SK-N-SH treated with all-trans-retinoic acid at 6 μM for 48 hours (cell line): Measurements from ENCODE around the gene PCDHB13.

ENCODE experiments used
- ATAC-seq: fragments of 200-7000 bp; cut with Tn5 transposase; 3 replicates; pipeline ENCODE4 v1.9.1; 2020; ENCODE audit warnings: mild to moderate bottlenecking, moderate library complexity
- ARNTL ChIP-seq: fragments of 450-650 bp; formaldehyde crosslinking; IDR thresholded peaks from 2 replicates; pipeline ENCODE4 v1.5.0; 2020; ENCODE audit warnings: low read depth, mild to moderate bottlenecking, moderate library complexity, borderline replicate concordance
- CREB5 ChIP-seq: fragments of 250-450 bp; sonication (Bioruptor Pico); IDR thresholded peaks from 2 replicates; pipeline ENCODE4 v1.5.1; 2020; ENCODE audit warnings: low read depth, mild to moderate bottlenecking, moderate library complexity
- CSRNP3 ChIP-seq: fragments of 250-450 bp; sonication (Bioruptor Pico); IDR thresholded peaks from 2 replicates; pipeline ENCODE4 v1.5.1; 2021; ENCODE audit warnings: mild to moderate bottlenecking, moderate library complexity
- ESRRG ChIP-seq: fragments of 250-450 bp; sonication (Bioruptor Pico); IDR thresholded peaks from 2 replicates; pipeline ENCODE4 v1.6.1; 2021; ENCODE audit warnings: mild to moderate bottlenecking
- GLIS3 ChIP-seq: fragments of 250-450 bp; sonication (Bioruptor Pico); IDR thresholded peaks from 2 replicates; pipeline ENCODE4 v1.5.0; 2020; ENCODE audit warnings: mild to moderate bottlenecking, moderate library complexity
- OSR1 ChIP-seq: fragments of 250-450 bp; sonication (Bioruptor Pico); IDR thresholded peaks from 2 replicates; pipeline ENCODE4 v1.8.0; 2022; ENCODE audit warnings: moderate library complexity, mild to moderate bottlenecking, inconsistent platforms
- PATZ1 ChIP-seq: fragments of 250-450 bp; sonication (Bioruptor Pico); IDR thresholded peaks from 2 replicates; pipeline ENCODE4 v1.8.0; 2020; ENCODE audit warnings: mild to moderate bottlenecking, moderate library complexity, borderline replicate concordance
- POU6F1 ChIP-seq: fragments of 250-450 bp; sonication (Bioruptor Pico); IDR thresholded peaks from 2 replicates; pipeline ENCODE4 v1.8.0; 2021; ENCODE audit warnings: low read depth, mild to moderate bottlenecking, moderate library complexity, borderline replicate concordance
- RARB ChIP-seq: fragments of 250-450 bp; sonication (Bioruptor Pico); IDR thresholded peaks from 2 replicates; pipeline ENCODE4 v1.8.0; 2021; ENCODE audit warnings: mild to moderate bottlenecking, moderate library complexity
- SNAI2 ChIP-seq: fragments of 250-450 bp; sonication (Bioruptor Pico); IDR thresholded peaks from 2 replicates; pipeline ENCODE4 v1.5.0; 2020; ENCODE audit warnings: mild to moderate bottlenecking, moderate library complexity
- TOX ChIP-seq: fragments of 250-450 bp; sonication (Bioruptor Pico); IDR thresholded peaks from 2 replicates; pipeline ENCODE4 v1.8.0; 2021; ENCODE audit warnings: mild to moderate bottlenecking, moderate library complexity, borderline replicate concordance
- ZC3H10 ChIP-seq: fragments of 250-450 bp; sonication (Bioruptor Pico); IDR thresholded peaks from 2 replicates; pipeline ENCODE4 v1.5.1; 2021; ENCODE audit warnings: mild to moderate bottlenecking, moderate library complexity
- ZFP30 ChIP-seq: fragments of 450-650 bp; formaldehyde crosslinking; IDR thresholded peaks from 2 replicates; pipeline ENCODE4 v1.5.0; 2022; ENCODE audit warnings: mild to moderate bottlenecking, moderate library complexity
- ZNF565 ChIP-seq: fragments of 450-650 bp; formaldehyde crosslinking; conservative IDR thresholded peaks from 2 replicates; pipeline ENCODE4 v1.5.0; 2020; ENCODE audit warnings: low read depth, mild to moderate bottlenecking, moderate library complexity
- ZNF70 ChIP-seq: fragments of 450-650 bp; formaldehyde crosslinking; IDR thresholded peaks from 2 replicates; pipeline ENCODE4 v1.5.0; 2020; ENCODE audit warnings: mild to moderate bottlenecking, moderate library complexity

Gene PCDHB13

GRCh38 chr5:141258948-141259347, 45.2 kb downstream of the PCDHB13 start:
- TF ChIP-seq ZNF565 (CRISPR knock-in tag) (no peak), CREB5 (CRISPR knock-in tag) (no peak), RARB (no peak), ARNTL (no peak), ZFP30 (CRISPR knock-in tag) (no peak), GLIS3 (no peak), OSR1 (CRISPR knock-in tag) (no peak), ZC3H10 (CRISPR knock-in tag) (no peak), TOX (CRISPR knock-in tag) (no peak), ZNF70 (no peak), ESRRG (CRISPR knock-in tag) (no peak)
- no peak for ATAC-seq

GRCh38 chr5:141260458-141261237, 46.9 kb downstream of the PCDHB13 start:
- no peak for ATAC-seq
- TF ChIP-seq GLIS3 (no peak), PATZ1 (no peak), SNAI2 (CRISPR knock-in tag) (no peak), ZC3H10 (CRISPR knock-in tag) (no peak)

GRCh38 chr5:141261238-141261546, 47.5 kb downstream of the PCDHB13 start:
- TF ChIP-seq OSR1 (CRISPR knock-in tag) (no peak), CSRNP3 (CRISPR knock-in tag) (no peak), PATZ1 (no peak), POU6F1 (no peak), SNAI2 (CRISPR knock-in tag) (no peak), ZC3H10 (CRISPR knock-in tag) (no peak), GLIS3 (no peak)
- TF ChIP-seq, all 23 proteins: peak for 0
- no peak for ATAC-seq
